ENCODE results near the gene GOLPH3L.
"Not testable (repeated sequence)": the region's sequence is repeated elsewhere in the genome, so short reads cannot be mapped to it uniquely, and the experiment has no call there.

The GOLPH3L gene

DNA sequence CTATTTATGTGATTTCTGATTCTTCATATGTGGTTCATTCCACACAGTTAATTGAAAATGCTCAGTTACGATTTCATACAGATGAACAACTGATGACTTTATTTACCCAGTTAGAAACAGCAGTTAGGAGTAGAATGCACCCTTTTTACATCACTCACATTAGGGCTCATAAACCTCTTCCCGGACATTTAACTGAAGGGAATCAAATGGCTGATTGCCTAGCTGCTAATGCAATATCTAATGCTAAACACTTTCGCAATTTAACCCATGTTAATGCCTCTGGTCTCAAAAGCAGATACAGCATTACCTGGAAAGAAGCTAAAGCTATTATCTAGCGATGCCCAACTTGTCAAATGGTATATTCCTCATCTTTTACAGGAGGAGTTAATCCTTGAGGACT lies 39.9 kb downstream of the GOLPH3L start:
- DNase-seq (ENCODE audit: low spot score): not testable (repeated sequence)

DNA sequence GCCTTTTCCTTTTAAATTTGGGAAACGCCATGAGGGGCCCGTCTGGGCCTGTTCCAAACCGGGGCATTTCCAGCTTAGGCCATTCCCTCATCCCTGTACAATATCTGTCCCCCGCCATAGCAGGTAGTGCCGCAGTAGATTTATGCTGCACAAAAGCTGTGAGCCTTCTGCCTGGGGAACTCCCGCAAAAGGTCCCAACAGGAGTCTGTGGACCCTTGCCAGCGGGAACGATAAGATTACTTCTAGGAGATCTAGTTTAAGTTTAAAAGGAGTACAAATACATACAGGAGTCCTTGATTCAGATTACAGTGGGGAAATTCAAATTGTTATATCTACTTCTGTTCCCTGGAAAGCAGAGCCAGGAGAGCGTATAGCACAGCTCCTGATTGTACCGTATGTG lies 42.3 kb downstream of the GOLPH3L start:
- DNase-seq (ENCODE audit: low spot score): not testable (repeated sequence)

DNA sequence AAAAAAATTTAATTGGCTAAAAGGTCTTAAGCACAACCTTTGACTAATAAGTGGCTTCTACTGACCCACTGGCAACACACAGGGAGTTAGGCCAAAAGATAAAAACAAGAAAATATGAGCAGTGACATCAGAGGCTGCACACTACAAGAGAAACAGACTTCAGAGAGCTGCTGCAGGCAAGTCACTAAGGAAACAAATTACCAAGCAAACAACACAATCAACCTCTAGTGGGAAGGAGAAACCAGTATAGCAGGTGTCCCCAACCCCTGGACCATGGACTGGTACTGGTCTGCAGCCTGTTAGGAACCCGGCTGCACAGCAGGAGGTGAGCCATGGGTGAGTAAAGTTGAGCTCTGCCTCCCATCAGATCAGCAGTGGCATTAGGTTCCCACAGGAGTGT lies 46.8 kb downstream of the GOLPH3L start:
- peak; percentile 16 for DNase-seq (ENCODE audit: low spot score)

DNA sequence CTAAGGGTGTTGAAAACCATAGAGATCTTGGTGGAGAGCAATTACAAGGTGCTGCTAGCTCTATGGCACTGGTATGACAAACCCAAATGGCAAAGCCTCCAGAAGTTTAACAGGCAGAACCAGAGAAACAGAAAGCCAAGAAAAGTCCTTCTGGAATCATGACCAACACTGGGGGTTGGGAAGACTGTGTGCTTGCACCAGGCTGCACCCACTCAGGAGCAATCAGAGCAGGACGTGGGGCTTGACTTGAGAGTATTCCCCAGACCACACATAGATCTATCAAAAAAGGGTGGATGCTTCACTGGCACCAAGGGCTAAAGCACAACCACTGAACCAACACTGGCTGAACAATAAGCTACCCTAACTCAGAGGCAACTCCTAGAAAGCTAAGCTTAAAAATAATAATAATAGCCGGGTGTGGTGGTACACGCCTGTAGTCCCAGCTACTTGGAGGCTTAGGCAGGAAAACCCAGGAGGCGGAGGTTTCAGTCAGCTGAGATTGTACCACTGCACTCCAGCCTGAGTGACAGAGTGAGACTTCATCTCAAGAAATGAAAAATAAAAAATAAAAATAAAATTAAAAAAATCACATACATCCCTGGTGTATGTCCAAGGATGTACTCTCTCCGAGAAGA lies 47.4 kb downstream of the GOLPH3L start:
- no peak for DNase-seq (ENCODE audit: low spot score)

DNA sequence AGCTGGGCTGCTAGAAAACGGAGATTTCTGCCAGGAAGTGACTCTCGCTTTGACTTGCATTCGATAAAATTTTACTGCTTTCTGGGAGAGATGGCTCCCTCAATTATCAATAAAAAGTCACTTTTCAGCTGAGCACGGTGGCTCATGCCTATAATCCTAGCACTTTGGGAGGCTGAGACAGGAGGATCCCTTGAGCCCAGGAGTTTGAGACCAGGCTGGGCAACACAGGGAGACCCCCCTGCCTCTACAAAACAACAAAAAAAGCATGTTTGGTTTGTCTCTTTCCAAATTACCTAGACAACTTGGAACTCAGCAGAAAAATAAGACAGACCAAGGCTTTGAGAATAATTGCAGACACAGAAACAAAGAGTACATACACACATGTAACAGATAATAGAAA lies 54.7 kb downstream of the GOLPH3L start:
- DNase-seq (ENCODE audit: low spot score): no peak

DNA sequence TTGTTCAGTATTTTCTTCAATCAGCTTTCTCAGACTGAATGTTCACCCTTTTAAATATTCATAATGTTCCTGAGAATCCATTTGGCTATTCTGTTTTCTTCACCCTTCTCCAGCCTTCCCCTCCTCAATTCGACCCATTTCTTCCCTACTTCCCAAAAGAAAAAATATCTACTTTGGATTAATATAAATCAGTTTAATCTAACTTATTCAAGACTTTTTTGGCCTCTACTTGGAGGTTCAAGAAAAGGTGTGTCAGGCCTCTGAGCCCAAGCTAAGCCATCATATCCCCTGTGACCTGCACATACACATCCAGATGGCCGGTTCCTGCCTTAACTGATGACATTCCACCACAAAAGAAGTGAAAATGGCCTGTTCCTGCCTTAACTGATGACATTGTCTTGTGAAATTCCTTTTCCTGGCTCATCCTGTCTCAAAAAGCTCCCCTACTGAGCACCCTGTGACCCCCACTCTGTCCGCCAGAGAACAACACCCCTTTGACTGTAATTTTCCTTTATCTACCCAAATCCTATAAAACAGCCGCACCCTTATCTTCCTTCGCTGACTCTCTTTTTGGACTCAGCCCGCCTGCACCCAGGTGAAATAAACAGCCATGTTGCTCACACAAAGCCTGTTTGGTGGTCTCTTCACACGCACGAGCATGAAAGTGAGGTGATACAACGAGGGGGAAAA lies 55.7 kb downstream of the GOLPH3L start:
- DNase-seq (ENCODE audit: low spot score): not testable (repeated sequence)

DNA sequence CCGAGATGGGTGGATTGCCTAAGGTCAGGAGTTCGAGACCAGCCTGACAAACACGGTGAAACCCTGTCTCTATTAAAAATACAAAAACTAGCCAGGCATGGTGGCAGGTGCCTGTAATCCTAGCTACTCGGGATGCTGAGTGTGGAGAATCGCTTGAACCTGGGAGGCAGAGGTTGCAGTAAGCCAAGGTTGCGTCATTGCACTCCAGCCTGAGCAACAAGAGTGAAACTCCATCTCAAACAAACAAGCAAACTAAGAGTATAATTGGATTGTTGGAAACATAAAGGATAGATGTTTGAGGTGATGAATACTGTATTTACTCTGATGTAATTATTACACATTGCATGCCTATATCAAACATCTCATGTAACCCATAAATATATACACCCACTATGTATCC lies 58.5 kb downstream of the GOLPH3L start:
- not testable (repeated sequence) for DNase-seq (ENCODE audit: low spot score)

DNA sequence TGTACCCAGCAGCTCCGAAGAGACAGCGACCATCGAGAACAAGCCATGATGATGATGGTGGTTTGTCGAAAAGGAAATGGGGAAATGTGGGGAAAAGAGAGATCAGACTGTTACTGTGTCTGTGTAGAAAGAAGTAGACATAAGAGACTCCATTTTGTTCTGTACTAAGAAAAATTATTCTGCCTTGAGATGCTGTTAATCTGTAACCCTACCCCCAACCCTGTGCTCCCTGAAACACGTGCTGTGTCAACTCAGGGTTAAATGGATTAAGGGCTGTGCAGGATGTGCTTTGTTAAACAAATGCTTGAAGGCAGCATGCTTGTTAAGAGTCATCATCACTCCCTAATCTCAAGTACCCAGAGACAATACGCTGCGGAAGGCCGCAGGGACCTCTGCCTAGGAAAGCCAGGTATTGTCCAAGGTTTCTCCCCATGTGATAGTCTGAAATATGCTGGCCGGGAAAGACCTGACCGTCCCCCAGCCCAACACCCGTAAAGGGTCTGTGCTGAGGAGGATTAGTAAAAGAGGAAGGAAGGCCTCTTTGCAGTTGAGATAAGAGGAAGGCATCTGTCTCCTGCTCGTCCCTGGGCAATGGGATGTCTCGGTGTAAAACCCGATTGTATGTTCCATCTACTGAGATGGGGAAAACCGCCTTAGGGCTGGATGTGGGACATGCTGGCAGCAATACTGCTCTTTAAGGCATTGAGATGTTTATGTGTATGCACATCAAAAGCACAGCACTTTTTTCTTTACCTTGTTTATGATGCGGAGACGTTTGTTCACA lies 61.9 kb downstream of the GOLPH3L start:
- DNase-seq (ENCODE audit: low spot score): not testable (repeated sequence)

DNA sequence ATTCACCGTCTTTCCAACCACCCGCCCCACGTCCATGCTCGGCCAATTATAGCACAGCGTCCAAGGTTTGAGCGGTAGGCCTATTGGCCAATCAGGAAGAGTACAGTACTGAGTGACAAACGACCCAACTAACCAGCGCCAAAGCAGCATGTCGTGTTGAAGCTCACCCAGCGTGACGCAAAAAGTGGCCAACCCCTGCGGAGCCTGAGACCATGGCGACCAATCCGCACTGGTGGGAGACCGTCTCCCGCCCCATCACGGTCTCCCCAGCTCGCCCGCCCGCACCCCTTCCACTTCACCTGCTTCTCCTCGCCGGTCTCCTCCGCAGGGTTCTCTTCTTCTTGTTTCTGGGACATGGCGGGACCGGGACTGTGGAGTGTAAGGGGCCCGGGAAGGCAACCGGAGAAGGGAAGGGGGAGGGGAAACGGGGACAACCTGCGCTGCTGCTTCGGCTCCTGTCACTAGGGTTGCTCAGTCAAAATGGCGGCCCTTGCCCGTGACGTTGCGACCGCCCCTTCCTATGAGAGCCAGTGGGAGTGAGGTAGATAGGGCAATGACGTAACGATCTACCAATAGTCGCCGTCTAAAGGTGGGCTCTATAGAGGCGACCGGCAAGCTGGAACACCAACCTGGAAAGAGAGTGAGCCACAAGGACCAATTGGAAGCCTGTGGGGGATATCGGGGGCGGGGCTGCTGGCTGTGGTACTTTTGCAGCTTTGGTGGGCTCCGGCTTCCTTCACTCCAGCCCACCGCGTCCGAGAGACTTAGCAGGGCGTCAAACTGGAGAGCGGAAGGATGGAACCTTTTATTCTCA lies 67.6 kb downstream of the GOLPH3L start, which contains the start of gene ENSA:
Gene ENSA (minus strand): TSS at position 498 of the 814 bp plus-strand sequence. CDS start 142 bp downstream, at position 356.
- peak; percentile 100 for DNase-seq (ENCODE audit: low spot score)

DNA sequence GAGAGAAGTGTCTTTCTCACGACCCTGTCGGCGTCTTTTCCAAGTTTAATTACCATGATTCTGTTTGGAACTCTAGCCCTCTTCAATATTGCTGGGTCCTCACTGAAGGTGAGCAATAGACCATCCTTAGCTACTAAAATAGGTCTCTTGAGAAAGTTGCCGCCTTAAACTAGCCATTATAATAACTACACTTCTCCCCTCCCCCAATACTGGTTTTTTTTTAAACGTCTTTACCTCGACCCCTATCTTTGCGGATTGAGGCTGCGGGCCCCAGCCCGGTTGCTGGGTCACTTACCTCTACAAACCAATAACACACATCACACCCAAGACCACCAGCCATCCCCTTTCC lies 68.2 kb downstream of the GOLPH3L start:
- no peak for DNase-seq (ENCODE audit: low spot score)

DNA sequence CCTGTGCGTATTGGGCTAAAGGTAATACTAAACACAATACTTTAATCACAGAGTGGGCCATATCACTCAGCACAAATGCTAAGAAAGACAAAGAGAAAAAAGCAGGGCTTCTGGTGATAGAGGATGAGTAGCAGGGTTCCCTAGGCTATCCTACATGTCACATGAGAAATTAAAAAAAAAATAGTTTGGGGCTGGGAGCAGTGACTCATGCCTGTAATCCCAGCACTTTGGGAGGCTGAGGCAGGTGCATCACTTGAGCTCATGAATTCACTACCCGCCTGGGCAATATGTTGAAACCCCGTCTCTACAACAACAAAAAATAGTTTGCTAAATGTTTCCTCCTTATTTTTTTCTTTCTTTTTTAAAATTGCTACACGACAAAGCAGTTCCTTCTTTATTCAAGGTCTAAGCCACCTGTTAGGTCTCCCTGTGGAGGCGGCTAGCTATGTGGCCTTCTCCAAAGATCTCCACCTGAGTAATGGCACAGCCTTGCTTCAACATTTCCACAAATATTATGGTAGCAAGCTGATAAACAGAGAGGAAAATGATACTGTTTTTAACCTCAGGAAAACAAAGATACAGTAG lies 69.0 kb downstream of the GOLPH3L start:
- DNase-seq (ENCODE audit: low spot score): no peak

DNA sequence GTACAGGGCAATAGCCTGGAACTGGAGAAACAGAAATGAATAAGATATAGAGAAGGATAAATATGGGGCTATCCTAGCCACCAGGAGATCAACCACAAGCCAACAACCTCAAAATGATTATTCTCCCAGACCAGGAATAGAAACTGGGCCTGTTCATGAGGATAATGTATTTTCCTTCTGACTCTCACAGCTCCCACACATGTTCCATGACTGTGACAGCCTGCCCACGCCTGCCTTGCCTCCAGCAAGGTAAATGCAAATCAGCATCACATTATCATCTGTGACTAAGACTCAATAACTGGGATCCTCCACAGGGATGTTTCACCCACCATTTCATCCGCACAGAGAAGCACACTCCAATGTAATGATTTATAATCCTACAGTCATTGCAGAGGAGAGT lies 70.8 kb downstream of the GOLPH3L start:
- DNase-seq (ENCODE audit: low spot score): no peak

DNA sequence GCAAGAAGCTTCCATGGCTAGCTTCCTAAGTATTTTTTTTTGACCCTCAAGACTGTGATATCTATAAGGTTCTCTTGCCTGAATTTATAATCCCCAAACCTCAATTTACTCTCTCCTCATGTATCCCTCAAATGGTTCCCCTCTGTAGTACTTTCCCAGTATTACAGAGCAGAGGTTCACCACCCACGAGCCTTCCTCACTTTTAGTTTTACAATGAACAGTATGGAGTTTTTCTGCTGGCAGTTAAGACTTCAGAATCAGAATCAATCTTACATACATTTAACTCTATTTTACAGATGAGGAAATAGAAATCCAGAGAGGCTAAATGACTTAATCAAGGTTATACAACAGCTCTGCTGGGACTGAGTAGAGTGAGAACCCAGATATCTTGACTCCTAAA lies 72.4 kb downstream of the GOLPH3L start:
- not testable (repeated sequence) for DNase-seq (ENCODE audit: low spot score)

DNA sequence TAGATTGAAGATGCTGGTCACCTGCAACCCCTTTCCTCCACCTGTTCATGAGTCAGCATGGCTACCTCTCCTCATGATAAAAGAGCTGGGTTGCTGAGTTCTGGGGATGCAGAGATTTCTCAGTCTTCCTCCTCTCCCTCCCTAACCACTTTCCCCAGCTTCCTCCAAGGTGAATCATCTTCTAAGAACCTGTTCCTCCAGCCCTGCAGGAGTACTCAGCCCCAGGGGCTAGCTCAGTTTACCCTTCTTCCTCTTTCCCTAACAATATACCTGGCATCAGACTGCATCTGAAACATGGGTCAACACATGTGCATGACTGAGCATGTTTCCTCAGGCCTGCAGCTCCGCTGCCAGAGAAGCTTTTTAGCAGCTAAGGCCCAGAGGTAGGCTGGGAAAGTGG lies 72.8 kb downstream of the GOLPH3L start:
- not testable (repeated sequence) for DNase-seq (ENCODE audit: low spot score)

DNA sequence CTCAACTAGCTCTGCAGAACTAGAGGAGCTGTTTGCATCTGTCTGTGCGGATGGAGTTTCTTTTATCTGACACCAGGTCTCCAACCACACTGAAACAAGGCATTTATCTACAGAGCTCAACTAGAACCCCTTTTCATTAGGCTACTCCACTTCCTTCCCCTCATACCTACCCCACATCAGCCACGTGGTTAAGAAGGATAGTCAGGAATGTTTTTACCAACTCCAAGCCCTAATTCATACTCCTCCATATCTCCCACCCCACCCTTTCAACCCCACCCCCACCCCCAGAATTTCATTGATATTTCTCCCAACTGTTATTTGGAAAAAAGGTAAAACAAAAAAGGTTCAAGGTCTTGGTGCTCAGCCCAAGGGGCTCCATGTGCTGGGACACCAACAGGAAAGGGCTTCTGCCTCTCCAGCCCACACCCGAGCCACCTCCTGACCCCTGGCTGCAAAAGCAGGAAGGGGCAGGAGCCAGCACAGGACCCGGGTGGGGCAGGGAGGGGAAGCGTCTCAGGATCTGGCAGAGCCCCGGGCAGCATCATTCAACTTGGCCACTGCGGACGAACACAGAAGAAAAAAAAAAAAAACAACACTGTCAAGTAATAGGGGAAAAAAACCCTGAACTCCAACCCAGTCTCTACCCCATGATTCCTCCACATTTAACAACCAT lies 74.5 kb downstream of the GOLPH3L start:
- no peak for DNase-seq (ENCODE audit: low spot score)

DNA sequence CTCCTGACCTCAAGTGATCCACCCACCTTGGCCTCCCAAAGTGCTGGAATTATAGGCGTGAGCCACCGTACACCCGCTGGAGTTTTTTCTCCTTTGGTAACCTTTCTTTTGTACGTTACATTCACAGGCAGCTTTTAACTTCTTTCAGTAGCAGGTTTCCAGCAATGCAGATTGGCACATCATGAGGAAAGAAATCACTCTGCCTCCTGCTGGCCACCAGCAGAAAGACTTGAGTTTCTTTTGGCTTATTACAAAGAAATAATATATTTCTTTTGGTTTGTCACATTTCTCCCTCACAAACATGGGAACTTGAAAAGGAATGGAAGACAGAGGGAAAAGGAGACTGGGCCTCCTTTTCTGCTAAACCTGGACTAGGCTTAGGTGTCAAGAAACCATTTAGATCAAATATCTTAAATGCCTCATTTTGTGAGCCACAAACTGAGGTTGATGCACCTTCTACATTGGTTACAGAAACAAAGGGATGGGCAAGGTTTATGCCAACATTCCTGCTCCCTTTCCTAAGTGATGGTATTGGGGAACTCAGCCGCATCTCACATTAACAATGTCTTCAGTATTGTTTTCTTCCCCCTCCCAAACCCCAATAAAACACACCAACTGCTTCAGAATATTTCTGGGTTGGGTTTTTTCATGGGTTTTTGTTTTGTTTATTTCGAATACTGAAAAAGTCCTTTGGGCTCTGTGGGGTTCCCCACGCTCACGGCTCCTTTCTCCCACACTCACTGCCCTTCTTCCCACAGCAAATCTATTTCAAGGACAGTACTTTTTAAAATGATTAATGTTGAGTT lies 75.3 kb downstream of the GOLPH3L start:
- peak; percentile 81 for DNase-seq (ENCODE audit: low spot score)

DNA sequence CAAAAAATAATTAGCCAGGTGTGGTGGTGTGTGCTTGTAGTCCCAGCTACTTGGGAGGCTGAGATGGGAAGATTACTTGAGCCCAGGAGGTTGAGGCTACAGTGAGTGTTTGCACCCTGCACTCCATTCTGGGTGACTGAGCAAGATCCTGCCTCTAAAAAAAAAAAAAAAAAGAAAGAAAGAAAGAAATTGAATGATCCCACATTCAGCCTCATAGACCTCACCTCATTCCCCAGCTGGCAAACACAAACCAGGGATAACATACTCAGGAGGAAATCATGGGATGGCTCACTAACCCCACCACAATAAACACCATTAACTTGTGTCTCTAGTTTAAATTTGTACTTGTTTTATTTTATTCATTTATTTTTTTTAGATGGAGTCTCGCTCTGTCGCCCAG lies 76.0 kb downstream of the GOLPH3L start:
- DNase-seq (ENCODE audit: low spot score): no peak

DNA sequence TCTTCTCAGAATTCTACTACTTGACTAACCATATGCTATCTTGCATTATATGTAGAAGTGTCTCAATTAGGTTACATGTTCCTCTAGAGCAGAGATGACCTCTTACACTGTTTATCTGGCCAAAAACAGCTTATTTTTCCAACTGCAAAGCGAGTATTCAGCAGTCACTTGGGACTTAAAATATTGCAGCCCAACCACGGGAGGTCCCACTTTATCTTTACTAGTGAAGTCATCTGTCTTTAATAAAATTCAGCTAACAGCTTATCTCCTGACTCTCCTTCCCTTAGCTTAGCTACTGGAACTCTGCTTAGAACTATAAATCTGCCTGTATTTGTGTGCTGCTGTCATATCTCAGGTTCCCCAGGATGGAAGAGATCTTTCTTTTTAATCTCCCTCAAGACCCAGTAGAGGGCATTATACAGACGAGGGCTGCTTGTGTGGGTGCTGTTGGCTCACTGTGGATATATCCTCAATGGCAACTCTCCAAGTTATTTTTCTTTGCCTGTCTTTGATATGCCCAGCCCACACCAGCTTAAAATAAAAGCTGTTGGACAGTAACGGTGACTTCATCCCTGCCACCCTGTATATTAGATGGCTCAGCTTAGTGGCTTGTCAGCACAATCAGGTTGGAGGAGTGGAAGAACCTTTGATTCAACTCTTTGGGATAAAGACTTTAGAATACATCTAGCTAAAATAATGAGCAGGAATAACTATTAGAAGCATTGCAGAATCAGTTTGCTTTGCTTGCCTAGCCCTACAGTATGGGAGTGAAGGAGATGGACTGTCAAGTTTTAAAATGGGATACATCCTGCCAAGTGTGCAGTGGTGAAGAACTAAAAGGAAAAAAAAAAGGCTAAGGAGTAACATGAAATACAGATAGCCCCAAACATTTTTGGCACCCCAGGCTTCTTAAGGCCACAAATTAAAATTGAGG lies 77.1 kb downstream of the GOLPH3L start:
- peak; percentile 58 for DNase-seq (ENCODE audit: low spot score)

Data from NAMALWA (cell line).